HG02884 (cell line): ENCODE measurements around the gene SVBP.

ENCODE experiments used
- ATAC-seq: cut with Tn5 transposase; IDR thresholded peaks from one replicate; pipeline ENCODE4 v1.9.1; 2021; ENCODE audit warnings: mild to moderate bottlenecking, moderate library complexity; ENCODE audit not compliant: unreplicated experiment

The SVBP gene

DNA sequence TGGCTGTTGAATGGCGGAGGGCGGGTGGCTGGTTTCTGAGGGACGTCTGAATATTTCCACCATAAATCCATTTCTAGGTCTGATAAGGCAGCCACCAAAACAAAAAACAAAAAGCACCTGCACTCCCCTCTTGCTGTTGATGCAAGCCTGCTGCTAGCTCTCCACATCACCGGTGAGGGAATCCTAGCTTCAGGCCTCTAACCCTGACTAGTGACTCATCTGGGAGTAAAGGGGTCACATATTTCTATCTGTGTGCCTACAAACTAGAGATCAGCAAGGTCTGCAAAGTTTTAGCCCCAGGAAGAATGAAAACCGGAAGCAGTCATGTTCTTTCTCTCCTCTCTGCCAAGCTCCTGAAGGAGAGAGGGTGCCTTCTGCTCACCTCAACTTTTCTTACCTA lies 10.6 kb downstream of the SVBP start:
- ATAC-seq, result no peak

- no peak for ATAC-seq
Measured at GRCh38 chr1:42806171-42806570, 11.0 kb downstream of the SVBP start.

DNA sequence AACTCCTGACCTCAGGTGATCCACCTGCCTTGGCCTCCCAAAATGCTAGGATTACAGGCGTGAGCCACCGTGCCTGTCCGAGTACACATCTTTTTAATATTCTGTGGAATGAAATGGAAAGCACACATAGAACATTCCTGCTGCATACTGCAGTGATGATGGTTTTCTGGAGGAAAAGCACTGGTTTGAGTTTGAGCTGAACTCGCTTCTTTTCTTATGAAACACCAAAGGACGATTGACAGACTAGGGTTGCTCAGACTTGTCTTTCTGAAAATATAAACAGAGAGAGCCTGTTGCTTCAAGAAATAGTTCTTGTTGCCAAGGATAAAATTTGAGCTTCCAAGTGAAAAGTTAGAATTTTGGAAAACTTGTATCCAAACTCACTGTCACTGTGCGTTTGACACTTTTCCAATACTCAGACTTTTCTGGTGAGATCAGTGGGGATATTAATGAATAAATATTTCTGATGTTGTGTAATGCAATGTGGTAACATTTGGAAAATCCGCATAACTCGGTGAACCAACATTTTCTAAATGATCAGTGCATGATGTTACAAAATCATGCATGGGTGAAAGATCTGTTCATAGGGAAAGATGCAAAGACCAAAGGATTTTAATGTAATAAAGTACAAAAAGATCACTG lies 15.2 kb downstream of the SVBP start:
- no peak for ATAC-seq

DNA sequence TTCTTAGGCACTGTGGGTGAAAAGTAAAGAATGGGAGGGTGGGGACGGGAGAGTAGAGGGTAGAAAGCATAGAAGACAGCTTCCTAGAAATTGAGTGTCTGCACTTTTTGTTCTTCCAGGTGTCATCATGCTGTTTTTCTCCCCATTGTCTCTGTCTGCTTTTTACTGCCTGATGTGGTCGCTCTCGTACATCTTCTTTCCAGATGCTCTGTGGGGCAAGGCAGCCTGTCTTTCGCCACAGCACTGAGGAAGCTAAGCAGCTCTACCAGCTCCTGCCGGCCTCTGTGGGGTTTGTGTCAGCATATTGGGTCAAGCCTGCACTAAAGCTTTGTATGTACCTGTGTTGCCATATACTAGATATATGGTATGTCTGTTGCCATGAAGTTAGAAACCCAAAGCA lies 19.2 kb downstream of the SVBP start:
- no peak for ATAC-seq

DNA sequence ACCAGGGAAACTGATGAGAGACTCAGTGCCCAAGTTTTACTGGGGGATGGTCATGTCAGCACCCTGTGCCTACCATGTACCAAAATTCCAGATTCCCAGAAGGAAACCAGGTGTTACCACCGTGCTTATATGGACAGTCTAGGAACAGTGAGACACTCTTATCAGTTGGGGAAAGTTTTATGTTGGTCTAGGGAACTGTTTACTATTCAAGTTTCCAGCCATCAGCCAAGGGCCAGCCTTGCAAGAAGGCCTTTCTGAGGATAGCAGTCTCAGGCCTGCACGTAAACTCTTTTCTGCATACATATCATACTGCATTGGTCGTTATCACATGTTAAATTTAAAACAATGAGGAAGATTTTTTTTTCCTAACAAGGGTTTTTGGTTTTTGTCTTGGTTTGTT lies 19.8 kb downstream of the SVBP start:
- no peak for ATAC-seq

GRCh38 chr1:42793824-42794223 lies 23.4 kb downstream of the SVBP start:
- no peak for ATAC-seq

GRCh38 chr1:42788021-42788420 lies 29.2 kb downstream of the SVBP start:
- ATAC-seq, result no peak

- no peak for ATAC-seq
Measured at GRCh38 chr1:42786097-42786496, 31.1 kb downstream of the SVBP start.

- no peak for ATAC-seq
Measured at GRCh38 chr1:42784946-42785693, 32.1 kb downstream of the SVBP start, which contains the start of gene TMEM269. TMEM269 (plus strand) TSS chr1:42784991; CDS start chr1:42789894, 4,903 bp downstream.

DNA sequence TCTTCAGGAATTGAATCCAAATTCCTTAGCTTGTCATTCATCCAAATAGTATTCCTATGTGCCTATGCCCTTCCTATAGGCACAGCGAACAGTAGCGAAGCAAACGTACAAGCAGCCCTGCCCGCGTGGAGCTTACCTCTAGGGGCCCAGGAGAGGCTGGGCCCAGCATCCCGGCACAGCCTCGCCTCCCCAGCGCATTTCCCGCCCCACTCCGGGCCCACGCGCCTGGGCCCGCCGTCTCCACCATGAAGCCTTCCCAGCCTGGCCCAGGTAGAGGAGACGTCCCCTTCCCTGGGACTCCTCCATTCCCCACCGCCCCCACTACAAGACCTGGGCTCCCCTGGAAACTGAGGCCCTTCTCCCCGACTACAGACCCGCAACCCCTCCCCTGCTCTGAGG lies 32.7 kb downstream of the SVBP start:
- ATAC-seq, result no peak

GRCh38 chr1:42783092-42783491 lies 34.1 kb downstream of the SVBP start:
- no peak for ATAC-seq

- no peak for ATAC-seq
Measured at GRCh38 chr1:42780176-42780575, 37.0 kb downstream of the SVBP start.

DNA sequence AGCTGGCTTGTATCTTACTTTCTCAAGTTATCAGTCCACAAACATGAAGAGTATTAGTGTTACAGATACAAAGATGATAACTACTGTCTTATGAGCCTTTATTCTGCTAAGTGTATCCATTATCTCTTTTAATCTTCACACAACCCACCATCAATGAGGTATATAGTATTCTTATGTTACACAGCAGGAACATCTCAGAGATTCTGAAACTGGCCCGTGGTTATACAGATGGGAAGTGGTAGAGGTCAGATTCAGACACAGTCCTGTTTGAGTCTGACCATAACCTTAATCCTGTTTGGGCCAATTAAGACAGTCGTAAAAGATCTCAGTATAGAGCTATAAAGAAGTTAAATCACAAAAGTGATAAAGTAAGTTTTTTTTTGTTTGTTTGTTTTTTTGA lies 37.5 kb downstream of the SVBP start:
- no peak for ATAC-seq

DNA sequence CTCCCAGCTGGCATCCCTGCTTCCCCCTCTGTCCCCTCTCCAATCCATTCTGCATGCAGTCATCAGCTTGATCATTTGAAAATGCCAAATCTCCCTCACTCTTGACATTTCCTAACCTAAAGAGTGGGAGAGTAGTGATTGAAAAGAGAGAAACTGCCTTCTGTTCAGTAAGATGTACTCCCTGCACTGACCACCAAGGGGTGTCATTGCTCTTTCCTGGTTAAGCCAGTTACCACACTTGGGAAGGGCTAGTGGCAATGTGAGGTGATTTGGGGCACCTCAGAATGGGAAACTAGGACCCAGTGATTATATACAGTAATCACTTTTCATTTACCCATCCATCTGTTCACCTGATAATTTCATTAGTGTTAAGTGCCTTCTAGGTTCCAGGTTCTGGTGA lies 39.3 kb downstream of the SVBP start:
- no peak for ATAC-seq

GRCh38 chr1:42776502-42776901 lies 40.7 kb downstream of the SVBP start:
- no peak for ATAC-seq

DNA sequence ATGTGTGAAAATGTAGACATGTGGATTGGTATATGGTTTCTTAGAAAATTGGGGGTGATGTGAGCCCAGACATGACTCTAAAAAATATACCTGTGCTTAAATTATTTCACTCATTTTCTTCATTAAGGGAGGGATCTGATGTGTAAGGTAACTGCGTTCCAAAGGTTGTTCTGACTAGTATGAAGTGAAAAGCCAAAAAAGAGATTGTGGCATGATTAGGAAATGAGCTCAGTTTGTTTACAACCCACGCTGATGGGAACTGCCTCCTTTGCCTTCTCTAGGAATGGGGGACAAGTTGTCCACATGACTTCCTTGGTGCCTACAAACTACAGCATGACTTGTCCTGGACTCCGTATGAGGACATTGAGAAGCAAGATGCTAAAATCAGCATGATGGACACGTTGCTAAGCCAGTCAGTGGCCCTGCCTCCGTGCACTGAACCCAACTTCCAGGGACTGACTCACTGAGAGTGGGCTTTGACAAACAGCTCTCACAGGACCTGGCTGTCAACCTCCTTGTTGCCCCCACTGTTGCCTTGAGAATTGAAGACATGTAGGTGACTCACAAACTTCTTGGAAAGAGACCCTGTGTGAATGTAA lies 42.2 kb downstream of the SVBP start:
- no peak for ATAC-seq

DNA sequence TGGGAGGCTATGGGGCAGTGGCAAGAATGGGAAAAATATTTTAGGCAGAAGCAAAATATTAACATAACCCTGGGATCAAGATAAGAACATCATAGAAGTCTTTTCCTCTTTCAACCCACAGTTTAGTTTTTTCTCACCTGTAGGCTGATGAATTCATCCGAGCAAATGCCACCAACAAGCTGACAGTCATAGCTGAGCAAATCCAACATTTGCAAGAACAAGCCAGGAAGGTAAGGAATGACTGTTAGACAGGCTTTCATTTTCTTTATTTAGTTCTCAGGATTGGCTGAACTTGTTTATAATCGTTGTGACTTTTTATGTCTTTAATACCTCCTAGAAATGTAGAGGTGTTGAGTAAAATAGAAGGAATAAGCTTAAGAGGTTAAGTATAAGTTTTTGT lies 43.8 kb downstream of the SVBP start:
- ATAC-seq, result no peak

- ATAC-seq, result no peak
Measured at GRCh38 chr1:42769811-42770210, 47.4 kb downstream of the SVBP start.

GRCh38 chr1:42768172-42768571 lies 49.0 kb downstream of the SVBP start:
- no peak for ATAC-seq

DNA sequence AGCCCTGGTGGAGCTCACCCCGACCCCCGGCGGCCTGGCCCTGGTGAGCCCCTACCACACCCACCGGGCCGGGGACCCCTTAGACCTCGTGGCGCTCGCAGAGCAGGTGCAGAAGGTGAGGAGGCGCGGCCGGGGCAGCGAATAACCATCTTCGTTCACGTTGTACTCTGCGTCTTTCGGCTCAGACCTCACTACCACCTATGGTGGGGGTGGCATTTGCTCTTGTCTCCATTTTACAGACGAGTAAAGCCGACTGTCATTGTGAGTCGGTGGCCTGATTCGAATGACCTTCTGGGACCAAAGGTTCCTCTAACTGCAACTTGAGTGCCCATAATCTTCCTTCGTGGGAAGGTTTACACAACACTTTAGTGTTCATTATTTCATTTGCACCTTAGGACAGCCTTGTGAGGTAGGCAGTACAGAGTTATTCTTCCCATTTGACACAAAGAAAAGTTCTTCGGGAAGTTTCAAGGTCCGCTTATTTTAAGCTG lies 49.6 kb downstream of the SVBP start:
- ATAC-seq, result peak; percentile 2

- peak; percentile 88 for ATAC-seq
Measured at GRCh38 chr1:42766741-42767509, 50.3 kb downstream of the SVBP start, which contains the start of the genes C1orf50 and P3H1. C1orf50 (plus strand) TSS chr1:42767249; CDS start chr1:42767312, 63 bp downstream. P3H1 (minus strand) TSS chr1:42767028; CDS start chr1:42766971, 57 bp downstream.
